HEK293 (cell line): ENCODE measurements around the gene DYRK2.

Experiments used
- CTCF ChIA-PET: fragments of 350-600 bp; formaldehyde crosslinking; extraction: SDS; loops from one replicate; lab custom pipeline; 2021; ENCODE audit warnings: antibody characterized with exemption; lab: Yijun Ruan, JAX
- POLR2A ChIA-PET: fragments of 300-600 bp; formaldehyde crosslinking; extraction: SDS; loops from one replicate; lab custom pipeline; 2020; ENCODE audit warnings: antibody characterized with exemption, inconsistent platforms; lab: Yijun Ruan, JAX
- H3K27ac ChIP-seq: fragments of 200-500 bp; sonication (Bioruptor generic); 2 replicates; pipeline ENCODE4 v1.5.1; 2014; ENCODE audit warnings: low read depth, low read length, control low read depth, inconsistent platforms; ENCODE audit errors: extremely low read depth
- H3K36me3 ChIP-seq, 2 experiments: fragments of 200-500 bp in 1 of 2; sonication (Bioruptor generic) in 1 of 2; 1 replicate in 1 of 2; 2 replicates in 1 of 2; pipeline ENCODE4 v1.5.1; 2014 to 2017; ENCODE audit warnings: inconsistent platforms in 2 of 2, low read length in 2 of 2; ENCODE audit not compliant: control insufficient read depth in 2 of 2, insufficient read depth in 1 of 2
- H3K4me1 ChIP-seq: fragments of 200-500 bp; sonication (Bioruptor generic); 2 replicates; pipeline ENCODE4 v1.5.1; 2014; ENCODE audit warnings: mild to moderate bottlenecking, low read length, inconsistent platforms; ENCODE audit not compliant: control insufficient read depth, insufficient read depth
- H3K4me3 ChIP-seq: 2 replicates; pipeline ENCODE4 v1.5.1; 2011; ENCODE audit warnings: low read depth, mild to moderate bottlenecking, control low read depth, low read length, moderate library complexity
- H3K9me3 ChIP-seq: fragments of 200-500 bp; sonication (Bioruptor generic); 2 replicates; pipeline ENCODE4 v1.5.1; 2014; ENCODE audit warnings: low read depth, low read length, inconsistent platforms; ENCODE audit not compliant: control insufficient read depth, insufficient read depth
- GFI1B ChIP-seq: fragments of 450-650 bp; formaldehyde crosslinking; IDR thresholded peaks from 2 replicates; pipeline ENCODE4 v1.5.1; 2016; ENCODE audit warnings: missing biosample characterization, missing genetic modification characterization
- GLIS2 ChIP-seq: fragments of 450-650 bp; formaldehyde crosslinking; IDR thresholded peaks from 2 replicates; pipeline ENCODE4 v1.5.1; 2016; ENCODE audit warnings: missing biosample characterization, missing genetic modification characterization
- RBAK ChIP-seq: fragments of 450-650 bp; formaldehyde crosslinking; IDR thresholded peaks from 2 replicates; pipeline ENCODE4 v1.5.1; 2016; ENCODE audit warnings: missing biosample characterization, missing genetic modification characterization
- SETDB1 ChIP-seq: IDR thresholded peaks from one replicate; pipeline ENCODE4 v1.6.1; 2017; ENCODE audit warnings: mild to moderate bottlenecking, low read length, moderate library complexity, mixed read lengths; ENCODE audit not compliant: insufficient read length
- ZBTB1 ChIP-seq: fragments of 450-650 bp; formaldehyde crosslinking; IDR thresholded peaks from 2 replicates; pipeline ENCODE4 v1.5.1; 2016; ENCODE audit warnings: missing biosample characterization, missing genetic modification characterization
- ZBTB17 ChIP-seq: fragments of 450-650 bp; formaldehyde crosslinking; IDR thresholded peaks from 2 replicates; pipeline ENCODE4 v1.5.1; 2016; ENCODE audit warnings: missing biosample characterization, missing genetic modification characterization
- ZBTB21 ChIP-seq: fragments of 450-650 bp; formaldehyde crosslinking; IDR thresholded peaks from 2 replicates; pipeline ENCODE4 v1.5.1; 2017; ENCODE audit warnings: missing biosample characterization, missing genetic modification characterization
- ZEB2 ChIP-seq: fragments of 450-650 bp; formaldehyde crosslinking; IDR thresholded peaks from 2 replicates; pipeline ENCODE4 v1.5.1; 2016; ENCODE audit warnings: missing biosample characterization, missing genetic modification characterization
- ZFP41 ChIP-seq: fragments of 450-650 bp; formaldehyde crosslinking; IDR thresholded peaks from 2 replicates; pipeline ENCODE4 v1.5.1; 2016; ENCODE audit warnings: missing biosample characterization, missing genetic modification characterization, borderline replicate concordance
- ZNF473 ChIP-seq: fragments of 450-650 bp; formaldehyde crosslinking; IDR thresholded peaks from 2 replicates; pipeline ENCODE4 v1.5.1; 2017; ENCODE audit warnings: missing biosample characterization, missing genetic modification characterization
- ZNF501 ChIP-seq: fragments of 450-650 bp; formaldehyde crosslinking; IDR thresholded peaks from 2 replicates; pipeline ENCODE4 v1.5.1; 2016; ENCODE audit warnings: missing biosample characterization, missing genetic modification characterization
- ZNF549 ChIP-seq: fragments of 450-650 bp; IDR thresholded peaks from 2 replicates; pipeline ENCODE4 v1.5.1; 2018; ENCODE audit warnings: missing biosample characterization, missing genetic modification characterization, mild to moderate bottlenecking, inconsistent platforms, moderate library complexity
- ZNF560 ChIP-seq: fragments of 450-650 bp; formaldehyde crosslinking; IDR thresholded peaks from 2 replicates; pipeline ENCODE4 v1.5.1; 2017; ENCODE audit warnings: missing biosample characterization, missing genetic modification characterization, borderline replicate concordance
- ZNF624 ChIP-seq: fragments of 450-650 bp; formaldehyde crosslinking; IDR thresholded peaks from 2 replicates; pipeline ENCODE4 v1.5.1; 2017; ENCODE audit warnings: missing biosample characterization, missing genetic modification characterization
- ZNF664 ChIP-seq: fragments of 450-650 bp; formaldehyde crosslinking; IDR thresholded peaks from 2 replicates; pipeline ENCODE4 v1.5.1; 2016; ENCODE audit warnings: missing biosample characterization, missing genetic modification characterization
- ZNF776 ChIP-seq: fragments of 450-650 bp; formaldehyde crosslinking; IDR thresholded peaks from 2 replicates; pipeline ENCODE4 v1.5.0; 2017; ENCODE audit warnings: missing biosample characterization, missing genetic modification characterization, borderline replicate concordance
- ZNF830 ChIP-seq: fragments of 450-650 bp; IDR thresholded peaks from 2 replicates; pipeline ENCODE4 v1.5.0; 2018; ENCODE audit warnings: missing biosample characterization, missing genetic modification characterization, low read depth, mild to moderate bottlenecking, moderate library complexity
- TF ChIP-seq, protein P1 (sequence below): fragments of 450-650 bp; formaldehyde crosslinking; IDR thresholded peaks from 2 replicates; pipeline ENCODE4 v1.5.1; 2016; ENCODE audit warnings: missing biosample characterization, missing genetic modification characterization, borderline replicate concordance
- TF ChIP-seq, protein P2 (sequence below): fragments of 450-650 bp; formaldehyde crosslinking; IDR thresholded peaks from 2 replicates; pipeline ENCODE4 v1.5.1; 2016; ENCODE audit warnings: missing biosample characterization, missing genetic modification characterization
- TF ChIP-seq, protein P3 (sequence below): fragments of 450-650 bp; formaldehyde crosslinking; IDR thresholded peaks from 2 replicates; pipeline ENCODE4 v1.5.1; 2017; ENCODE audit warnings: missing biosample characterization, missing genetic modification characterization
- TF ChIP-seq, protein P4 (sequence below): fragments of 450-650 bp; formaldehyde crosslinking; IDR thresholded peaks from 2 replicates; pipeline ENCODE4 v1.5.1; 2016; ENCODE audit warnings: missing biosample characterization, missing genetic modification characterization
- TF ChIP-seq, protein P5 (sequence below): sonication (generic); formaldehyde crosslinking; IDR thresholded peaks from 2 replicates; pipeline ENCODE4 v1.8.1; 2022; ENCODE audit warnings: mild to moderate bottlenecking, moderate library complexity, missing genetic modification reagents

DYRK2 gene

DNA sequence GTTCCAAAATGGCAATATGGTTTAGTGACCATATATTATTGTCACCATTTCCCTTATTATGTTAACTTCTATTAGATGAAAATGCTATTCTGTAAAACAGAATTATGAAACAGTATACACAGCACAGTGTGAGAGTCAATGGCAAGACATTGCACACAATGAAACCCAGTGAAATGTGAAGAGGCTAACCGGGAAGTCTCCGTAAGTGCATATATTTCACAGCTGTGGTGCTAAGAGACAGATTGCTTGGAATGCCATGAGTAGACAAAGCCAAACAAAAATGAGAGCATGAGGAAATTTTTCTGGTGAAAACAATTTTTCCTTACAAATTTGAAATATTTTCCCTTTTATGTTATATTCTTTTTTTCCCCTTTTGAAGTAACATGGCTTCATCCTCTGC lies 49.4 kb downstream of the DYRK2 start (continued):
- TF ChIP-seq GLIS2 (tag by site-specific recombination) = no peak

DNA sequence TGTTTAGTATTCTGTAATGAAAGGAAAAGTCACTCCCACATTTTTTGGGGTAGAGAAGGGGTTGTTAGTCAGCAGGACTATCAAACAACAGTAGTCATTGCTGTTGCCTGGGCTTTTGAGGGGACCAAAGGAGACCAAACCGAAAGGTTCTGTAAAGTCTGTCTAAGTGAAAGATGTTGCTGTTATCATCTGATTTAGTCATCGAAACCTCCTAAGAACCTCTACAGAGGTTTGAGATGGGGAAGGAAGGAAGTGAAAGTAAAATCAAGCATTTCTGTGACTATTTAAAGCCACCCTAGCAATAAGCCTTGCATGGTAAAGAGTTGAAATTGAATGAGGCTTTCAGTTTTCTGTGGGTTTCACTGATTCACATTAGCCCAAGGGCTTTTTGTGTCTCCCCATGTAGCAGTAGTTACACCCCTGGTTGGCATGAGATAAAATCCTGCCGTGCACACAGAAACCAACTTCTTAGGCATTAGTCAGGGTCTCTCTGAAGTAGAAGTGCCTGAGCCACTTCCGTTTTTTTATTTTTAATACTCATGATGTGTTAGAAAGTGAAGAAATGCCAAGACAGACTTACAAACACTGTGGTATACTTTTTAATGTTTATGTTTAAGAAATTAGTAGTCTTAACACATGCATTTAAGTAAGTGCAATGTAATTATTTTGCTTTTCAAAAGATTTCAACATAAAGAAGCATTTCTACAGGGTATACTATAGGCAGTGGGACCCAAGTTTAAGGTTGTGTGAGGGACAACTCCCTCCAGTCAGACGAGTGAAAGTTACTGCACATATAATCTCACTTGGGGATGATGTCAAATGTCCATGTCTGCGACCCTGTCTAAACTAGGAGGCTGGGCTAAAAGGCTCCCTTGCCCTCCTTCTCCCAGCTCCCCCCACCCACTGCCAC lies 50.4 kb downstream of the DYRK2 start:
- no peak overlapping the region for H3K27ac ChIP-seq

DNA sequence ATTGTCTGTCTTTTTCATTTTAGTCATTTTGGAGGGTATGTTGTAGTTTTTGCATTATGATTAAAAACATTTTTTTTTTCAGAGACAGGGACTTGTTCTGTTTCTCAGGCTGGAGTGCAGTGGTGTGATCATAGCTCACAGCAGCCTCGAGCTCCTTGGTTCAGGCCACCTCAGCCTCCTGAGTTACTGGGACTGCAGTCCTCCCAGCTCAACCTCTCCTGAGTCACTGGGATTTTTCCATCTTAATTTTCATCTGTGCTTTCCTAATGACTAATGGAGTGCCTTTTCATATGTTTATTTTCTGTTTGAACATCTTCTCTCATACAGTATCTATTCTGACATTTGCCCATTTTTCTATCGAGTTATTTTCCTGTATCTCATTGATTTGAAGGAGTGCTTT lies 52.6 kb downstream of the DYRK2 start:
- H3K4me1 ChIP-seq = peaks cover 7% of the 10 kb centered on the region
- no peak overlapping the region for H3K27ac ChIP-seq
- H3K4me3 ChIP-seq = no peak overlapping the region
- no peaks in the 10 kb centered on the region for H3K9me3 ChIP-seq
- no peaks in the 10 kb centered on the region for H3K36me3 ChIP-seq
- ChIA-PET POLR2A (no interaction called here), CTCF (interaction anchor here (0.6 to 0.9 kb wide), 3 partner anchors 9 to 615 kb away, joined by 3 read pairs; no protein-coding TSS in a partner anchor)
- TF ChIP-seq, protein P1, sequence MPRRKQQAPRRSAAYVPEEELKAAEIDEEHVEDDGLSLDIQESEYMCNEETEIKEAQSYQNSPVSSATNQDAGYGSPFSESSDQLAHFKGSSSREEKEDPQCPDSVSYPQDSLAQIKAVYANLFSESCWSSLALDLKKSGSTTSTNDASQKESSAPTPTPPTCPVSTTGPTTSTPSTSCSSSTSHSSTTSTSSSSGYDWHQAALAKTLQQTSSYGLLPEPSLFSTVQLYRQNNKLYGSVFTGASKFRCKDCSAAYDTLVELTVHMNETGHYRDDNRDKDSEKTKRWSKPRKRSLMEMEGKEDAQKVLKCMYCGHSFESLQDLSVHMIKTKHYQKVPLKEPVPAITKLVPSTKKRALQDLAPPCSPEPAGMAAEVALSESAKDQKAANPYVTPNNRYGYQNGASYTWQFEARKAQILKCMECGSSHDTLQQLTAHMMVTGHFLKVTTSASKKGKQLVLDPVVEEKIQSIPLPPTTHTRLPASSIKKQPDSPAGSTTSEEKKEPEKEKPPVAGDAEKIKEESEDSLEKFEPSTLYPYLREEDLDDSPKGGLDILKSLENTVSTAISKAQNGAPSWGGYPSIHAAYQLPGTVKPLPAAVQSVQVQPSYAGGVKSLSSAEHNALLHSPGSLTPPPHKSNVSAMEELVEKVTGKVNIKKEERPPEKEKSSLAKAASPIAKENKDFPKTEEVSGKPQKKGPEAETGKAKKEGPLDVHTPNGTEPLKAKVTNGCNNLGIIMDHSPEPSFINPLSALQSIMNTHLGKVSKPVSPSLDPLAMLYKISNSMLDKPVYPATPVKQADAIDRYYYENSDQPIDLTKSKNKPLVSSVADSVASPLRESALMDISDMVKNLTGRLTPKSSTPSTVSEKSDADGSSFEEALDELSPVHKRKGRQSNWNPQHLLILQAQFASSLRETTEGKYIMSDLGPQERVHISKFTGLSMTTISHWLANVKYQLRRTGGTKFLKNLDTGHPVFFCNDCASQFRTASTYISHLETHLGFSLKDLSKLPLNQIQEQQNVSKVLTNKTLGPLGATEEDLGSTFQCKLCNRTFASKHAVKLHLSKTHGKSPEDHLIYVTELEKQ (tag by site-specific recombination) = no peak
- TF ChIP-seq ZNF776 (tag by site-specific recombination) (no peak), ZFP41 (tag by site-specific recombination) (no peak), ZBTB1 (tag by site-specific recombination) (no peak), ZNF473 (tag by site-specific recombination) (no peak), ZBTB21 (no peak), ZNF664 (tag by site-specific recombination) (no peak), GFI1B (tag by site-specific recombination) (no peak), SETDB1 (no peak), ZNF549 (tag by site-specific recombination) (no peak), ZBTB17 (no peak), ZNF830 (tag by site-specific recombination) (no peak), ZNF501 (tag by site-specific recombination) (no peak)
- TF ChIP-seq, protein P2, sequence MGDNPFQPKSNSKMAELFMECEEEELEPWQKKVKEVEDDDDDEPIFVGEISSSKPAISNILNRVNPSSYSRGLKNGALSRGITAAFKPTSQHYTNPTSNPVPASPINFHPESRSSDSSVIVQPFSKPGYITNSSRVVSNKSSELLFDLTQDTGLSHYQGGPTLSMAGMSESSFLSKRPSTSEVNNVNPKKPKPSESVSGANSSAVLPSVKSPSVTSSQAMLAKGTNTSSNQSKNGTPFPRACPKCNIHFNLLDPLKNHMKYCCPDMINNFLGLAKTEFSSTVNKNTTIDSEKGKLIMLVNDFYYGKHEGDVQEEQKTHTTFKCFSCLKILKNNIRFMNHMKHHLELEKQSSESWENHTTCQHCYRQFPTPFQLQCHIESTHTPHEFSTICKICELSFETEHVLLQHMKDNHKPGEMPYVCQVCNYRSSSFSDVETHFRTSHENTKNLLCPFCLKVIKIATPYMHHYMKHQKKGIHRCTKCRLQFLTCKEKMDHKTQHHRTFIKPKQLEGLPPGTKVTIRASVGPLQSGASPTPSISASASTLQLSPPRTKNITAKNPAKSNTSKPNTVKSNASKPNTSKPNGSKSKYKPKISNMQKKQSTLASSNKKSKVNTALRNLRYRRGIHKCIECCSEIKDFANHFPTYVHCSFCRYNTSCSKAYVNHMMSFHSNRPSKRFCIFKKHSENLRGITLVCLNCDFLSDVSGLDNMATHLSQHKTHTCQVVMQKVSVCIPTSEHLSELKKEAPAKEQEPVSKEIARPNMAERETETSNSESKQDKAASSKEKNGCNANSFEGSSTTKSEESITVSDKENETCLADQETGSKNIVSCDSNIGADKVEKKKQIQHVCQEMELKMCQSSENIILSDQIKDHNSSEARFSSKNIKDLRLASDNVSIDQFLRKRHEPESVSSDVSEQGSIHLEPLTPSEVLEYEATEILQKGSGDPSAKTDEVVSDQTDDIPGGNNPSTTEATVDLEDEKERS (tag by site-specific recombination) = no peak
- TF ChIP-seq, protein P3, sequence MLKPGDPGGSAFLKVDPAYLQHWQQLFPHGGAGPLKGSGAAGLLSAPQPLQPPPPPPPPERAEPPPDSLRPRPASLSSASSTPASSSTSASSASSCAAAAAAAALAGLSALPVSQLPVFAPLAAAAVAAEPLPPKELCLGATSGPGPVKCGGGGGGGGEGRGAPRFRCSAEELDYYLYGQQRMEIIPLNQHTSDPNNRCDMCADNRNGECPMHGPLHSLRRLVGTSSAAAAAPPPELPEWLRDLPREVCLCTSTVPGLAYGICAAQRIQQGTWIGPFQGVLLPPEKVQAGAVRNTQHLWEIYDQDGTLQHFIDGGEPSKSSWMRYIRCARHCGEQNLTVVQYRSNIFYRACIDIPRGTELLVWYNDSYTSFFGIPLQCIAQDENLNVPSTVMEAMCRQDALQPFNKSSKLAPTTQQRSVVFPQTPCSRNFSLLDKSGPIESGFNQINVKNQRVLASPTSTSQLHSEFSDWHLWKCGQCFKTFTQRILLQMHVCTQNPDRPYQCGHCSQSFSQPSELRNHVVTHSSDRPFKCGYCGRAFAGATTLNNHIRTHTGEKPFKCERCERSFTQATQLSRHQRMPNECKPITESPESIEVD (tag by site-specific recombination) = no peak
- TF ChIP-seq, protein P4, sequence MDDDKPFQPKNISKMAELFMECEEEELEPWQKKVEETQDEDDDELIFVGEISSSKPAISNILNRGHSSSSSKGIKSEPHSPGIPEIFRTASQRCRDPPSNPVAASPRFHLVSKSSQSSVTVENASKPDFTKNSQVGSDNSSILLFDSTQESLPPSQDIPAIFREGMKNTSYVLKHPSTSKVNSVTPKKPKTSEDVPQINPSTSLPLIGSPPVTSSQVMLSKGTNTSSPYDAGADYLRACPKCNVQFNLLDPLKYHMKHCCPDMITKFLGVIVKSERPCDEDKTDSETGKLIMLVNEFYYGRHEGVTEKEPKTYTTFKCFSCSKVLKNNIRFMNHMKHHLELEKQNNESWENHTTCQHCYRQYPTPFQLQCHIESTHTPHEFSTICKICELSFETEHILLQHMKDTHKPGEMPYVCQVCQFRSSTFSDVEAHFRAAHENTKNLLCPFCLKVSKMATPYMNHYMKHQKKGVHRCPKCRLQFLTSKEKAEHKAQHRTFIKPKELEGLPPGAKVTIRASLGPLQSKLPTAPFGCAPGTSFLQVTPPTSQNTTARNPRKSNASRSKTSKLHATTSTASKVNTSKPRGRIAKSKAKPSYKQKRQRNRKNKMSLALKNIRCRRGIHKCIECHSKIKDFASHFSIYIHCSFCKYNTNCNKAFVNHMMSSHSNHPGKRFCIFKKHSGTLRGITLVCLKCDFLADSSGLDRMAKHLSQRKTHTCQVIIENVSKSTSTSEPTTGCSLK (tag by site-specific recombination) = no peak
- TF ChIP-seq, protein P5, sequence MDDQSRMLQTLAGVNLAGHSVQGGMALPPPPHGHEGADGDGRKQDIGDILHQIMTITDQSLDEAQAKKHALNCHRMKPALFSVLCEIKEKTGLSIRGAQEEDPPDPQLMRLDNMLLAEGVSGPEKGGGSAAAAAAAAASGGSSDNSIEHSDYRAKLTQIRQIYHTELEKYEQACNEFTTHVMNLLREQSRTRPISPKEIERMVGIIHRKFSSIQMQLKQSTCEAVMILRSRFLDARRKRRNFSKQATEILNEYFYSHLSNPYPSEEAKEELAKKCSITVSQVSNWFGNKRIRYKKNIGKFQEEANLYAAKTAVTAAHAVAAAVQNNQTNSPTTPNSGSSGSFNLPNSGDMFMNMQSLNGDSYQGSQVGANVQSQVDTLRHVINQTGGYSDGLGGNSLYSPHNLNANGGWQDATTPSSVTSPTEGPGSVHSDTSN (CRISPR knock-in tag) = no peak

More for the DNA sequence above, 50.4 kb downstream of the DYRK2 start:
- TF ChIP-seq ZNF560 (tag by site-specific recombination) (no peak), RBAK (tag by site-specific recombination) (no peak), ZEB2 (tag by site-specific recombination) (no peak), ZNF624 (no peak)
- no peaks in the 10 kb centered on the region for H3K9me3 ChIP-seq
- ChIA-PET POLR2A (no interaction called here), CTCF (interaction anchor here (1.2 kb wide), 1 partner anchor 244 kb away, joined by 5 read pairs; no protein-coding TSS in a partner anchor)
- H3K36me3 ChIP-seq = no peaks in the 10 kb centered on the region
- H3K4me1 ChIP-seq = no peaks in the 10 kb centered on the region; the same call in 1 of the 2 replicates
- H3K4me3 ChIP-seq = no peak overlapping the region
